ENCODE results near the gene CHRM2. TPM values are rescaled to one million over a fixed set of nuclear protein-coding genes. Genes with fewer than 3 reads are reported as not detected.

Gene CHRM2
- total RNA-seq, 1 donor from 2014 or later, result not detected

- intact Hi-C loops (cut with micrococcal nuclease), result no loop called here
These were observed 26.3 kb downstream of the CHRM2 start for GRCh38 chr7:136894789-136895188.

DNA sequence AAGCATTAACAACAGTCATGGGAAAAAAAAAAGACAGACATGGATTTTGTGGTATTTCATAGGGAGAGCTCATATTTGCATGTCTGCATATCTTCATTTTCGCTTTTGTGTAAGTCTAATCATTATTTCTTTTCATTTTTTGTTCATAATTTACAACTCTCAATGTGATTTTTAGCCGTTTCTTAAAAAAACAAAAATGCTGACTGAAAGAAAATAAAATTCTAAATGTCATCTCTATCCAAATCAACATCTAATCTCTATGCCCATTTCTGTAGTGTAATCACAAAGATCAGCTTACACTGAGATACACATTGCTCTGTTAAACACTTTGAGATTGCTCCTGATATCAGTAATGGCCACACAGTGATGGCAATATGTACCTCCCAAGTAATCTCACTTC is 29.2 kb downstream of the CHRM2 start:
- intact Hi-C loops (cut with micrococcal nuclease), result no loop called here

- intact Hi-C loops (cut with micrococcal nuclease), result no loop called here
These were observed 31.6 kb downstream of the CHRM2 start for GRCh38 chr7:136900005-136900404.

- intact Hi-C loops (cut with micrococcal nuclease), result no loop called here
These were observed 42.3 kb downstream of the CHRM2 start for GRCh38 chr7:136910771-136911170.

DNA sequence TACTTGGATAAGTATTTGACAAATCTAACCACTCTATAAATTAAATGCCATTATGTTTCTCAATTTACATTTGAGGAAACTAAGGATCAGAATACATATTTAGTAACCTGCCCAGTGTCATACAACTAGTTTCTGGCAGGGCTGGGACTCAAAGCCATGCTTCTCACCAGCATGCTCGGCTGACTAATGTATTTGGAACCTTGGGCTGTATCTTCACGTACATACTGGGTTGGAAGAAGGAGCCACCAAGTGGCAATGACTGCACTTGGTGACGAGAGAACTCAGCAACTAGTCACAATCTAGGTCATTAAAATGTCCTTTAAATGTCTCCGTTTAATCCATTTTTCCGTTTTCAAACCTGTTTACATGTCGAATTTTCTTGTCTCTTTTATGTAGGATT is 42.9 kb downstream of the CHRM2 start:
- intact Hi-C loops (cut with micrococcal nuclease), result no loop called here

DNA sequence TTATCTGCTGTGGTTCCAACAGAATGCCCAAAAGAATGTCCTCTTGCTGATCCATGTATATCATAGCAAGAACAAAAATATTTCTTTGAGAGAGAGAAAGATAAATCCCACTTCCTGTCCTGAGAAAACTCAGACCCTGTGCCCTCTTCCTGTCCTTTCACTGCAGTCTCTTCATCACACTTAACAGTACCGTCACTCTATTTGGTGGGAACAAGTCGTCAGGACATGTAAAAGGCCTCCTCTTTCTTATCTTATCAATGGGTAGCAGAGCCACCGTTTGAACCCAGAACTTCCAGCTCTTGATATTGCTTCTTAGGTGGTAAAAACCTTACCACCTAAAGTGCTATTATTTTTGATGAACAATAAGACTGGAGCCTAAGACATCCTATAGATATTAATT is 43.9 kb downstream of the CHRM2 start:
- intact Hi-C loops (cut with micrococcal nuclease), result no loop called here

DNA sequence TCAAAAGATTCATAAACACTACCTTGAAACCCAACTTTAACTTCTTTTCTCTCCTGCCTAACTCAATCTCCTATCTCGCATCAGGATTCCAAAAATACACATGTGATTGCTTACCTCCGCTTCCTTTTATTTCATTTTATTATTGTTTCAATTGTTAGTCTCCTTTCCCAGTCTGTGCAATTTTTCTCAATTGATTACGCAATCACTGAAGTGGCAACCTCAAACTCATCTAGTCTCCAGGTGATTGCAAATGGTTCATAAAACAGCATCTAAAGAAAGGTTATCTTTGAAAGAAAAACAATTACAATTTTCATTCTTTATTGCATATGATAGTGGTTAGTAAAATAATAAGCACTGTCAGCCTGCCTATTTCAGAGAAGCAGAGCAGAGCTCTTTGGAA is 45.6 kb downstream of the CHRM2 start:
- intact Hi-C loops (cut with micrococcal nuclease), result no loop called here

DNA sequence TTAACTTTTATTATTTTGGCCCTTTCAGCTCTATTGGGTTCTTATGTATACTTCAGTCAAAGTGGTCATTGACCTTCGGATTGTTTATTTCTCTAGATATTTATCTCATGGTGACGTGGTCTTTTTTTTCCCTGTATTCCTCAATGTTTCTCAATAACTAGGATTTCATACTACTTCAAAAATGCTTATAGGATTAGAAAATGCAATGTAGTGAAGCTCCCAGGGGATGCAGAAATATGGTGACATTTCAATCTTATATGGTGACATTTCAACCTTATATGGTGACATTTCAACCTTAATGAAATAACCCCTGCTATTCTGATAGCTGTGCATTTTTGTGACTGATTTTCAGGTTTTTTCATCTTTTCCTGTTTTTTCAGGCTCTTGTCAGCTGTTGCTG is 51.4 kb downstream of the CHRM2 start:
- intact Hi-C loops (cut with micrococcal nuclease), result no loop called here

- intact Hi-C loops (cut with micrococcal nuclease), result no loop called here
These were observed 54.7 kb downstream of the CHRM2 start for GRCh38 chr7:136923111-136923667.

- intact Hi-C loops (cut with micrococcal nuclease), result no loop called here
These were observed 56.6 kb downstream of the CHRM2 start for GRCh38 chr7:136925044-136925443.

DNA sequence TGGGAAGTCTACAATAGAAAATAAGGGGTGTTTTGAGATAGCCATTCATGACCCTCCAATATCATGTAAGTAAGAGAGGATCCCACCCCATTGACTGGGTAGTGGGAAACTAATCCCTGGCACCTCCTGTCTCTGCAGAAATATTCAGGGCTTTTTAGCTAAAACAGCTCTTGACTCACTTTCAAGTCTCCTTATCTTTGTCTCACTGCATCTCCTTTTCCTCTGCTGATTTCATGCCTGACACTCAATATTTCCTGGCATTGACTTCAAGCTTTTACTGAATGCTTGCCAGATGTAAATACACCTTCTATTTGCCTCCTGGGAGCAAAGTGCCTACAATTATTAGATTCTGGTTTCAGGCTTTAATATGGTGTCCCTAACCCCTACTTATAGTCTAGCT is 57.1 kb downstream of the CHRM2 start:
- intact Hi-C loops (cut with micrococcal nuclease), result no loop called here

DNA sequence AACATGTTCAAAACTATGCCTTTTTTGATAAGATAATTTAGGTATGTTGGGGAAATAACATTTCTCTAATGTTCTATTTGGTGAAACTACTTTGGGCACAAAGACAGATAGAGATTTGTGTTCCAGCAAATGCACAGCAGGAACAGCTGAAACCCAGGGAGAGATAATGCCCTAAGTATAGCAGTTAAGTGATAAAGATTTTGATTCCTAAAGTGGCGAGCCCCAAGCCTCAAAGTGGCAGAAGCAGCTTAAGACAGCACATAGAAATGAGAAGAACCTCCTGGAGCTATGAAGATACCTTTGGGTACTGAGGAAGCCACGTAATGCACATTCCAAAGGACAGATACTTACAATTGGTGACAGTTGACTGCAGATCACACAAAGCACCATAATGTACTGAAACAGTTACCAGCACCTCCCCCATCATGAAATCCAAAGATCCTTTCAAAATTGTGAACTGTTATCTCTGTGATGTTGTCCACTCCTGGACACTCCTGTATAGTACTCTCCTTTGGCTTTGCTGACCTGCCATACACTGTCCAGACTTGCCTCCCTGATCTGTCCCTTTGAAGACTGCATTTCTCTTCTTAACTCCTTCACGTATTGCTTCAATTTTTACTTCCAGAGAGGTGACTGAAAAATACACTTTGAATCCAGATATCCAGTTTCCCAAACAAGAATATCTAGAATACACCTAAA is 62.9 kb downstream of the CHRM2 start:
- intact Hi-C loops (cut with micrococcal nuclease), result no loop called here

DNA sequence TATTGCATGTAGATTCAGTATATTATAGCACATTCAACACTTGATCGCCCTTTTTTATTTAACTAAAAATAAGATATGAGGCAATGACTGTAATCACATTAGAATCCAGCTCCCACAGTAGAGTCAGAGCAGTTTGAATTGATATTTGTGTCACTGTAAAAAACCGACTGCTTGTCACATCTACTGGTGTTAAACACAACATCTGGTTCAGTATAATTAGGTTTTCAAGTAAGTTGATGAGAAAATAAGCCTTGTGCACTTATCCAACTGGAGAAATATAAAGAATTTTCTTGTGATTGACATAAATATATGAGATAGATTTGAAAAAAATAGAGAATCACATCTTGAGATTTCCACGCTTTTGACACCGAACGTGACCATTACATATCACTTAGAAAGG is 69.0 kb downstream of the CHRM2 start:
- intact Hi-C loops (cut with micrococcal nuclease), result no loop called here

DNA sequence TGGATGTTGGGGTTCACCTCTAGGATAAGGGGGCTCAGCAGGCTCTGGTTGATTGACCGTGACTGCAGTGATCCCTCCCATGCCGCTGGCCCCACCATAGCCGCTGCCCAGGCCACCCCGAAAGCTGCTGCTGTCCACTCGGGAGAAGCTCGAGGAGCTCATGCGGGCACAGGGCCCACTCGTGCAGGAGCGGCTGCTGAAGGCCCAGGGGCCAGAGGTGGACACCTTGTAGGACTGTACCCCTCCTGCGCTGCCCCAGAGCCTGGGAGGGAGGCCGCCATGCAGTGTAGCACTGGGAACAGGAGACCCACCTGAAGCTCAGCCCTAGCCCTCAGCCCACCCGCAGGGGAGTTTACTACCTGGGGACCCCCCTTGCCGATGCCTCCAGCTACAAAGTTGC is 70.0 kb downstream of the CHRM2 start:
- intact Hi-C loops (cut with micrococcal nuclease), result no loop called here

DNA sequence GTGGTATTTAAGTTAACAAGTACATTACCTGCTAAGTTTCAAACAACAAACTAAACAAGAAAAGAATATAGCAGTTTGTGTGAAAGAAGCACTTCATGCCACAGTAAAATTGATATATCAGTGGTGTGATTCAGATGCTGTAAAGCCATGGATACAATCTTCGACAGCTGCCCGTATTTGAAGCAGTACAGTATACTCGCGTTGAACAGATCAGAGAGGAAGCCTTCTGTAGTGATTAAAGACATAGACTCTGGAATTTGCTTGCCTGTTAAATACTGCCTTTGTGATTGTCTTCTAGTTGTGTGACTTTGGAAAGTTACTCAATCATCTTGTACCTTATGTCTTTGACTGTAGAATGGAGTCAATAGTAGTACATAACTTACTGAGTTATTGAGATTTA is 71.7 kb downstream of the CHRM2 start:
- intact Hi-C loops (cut with micrococcal nuclease), result no loop called here

GRCh38 chr7:136940917-136941316 is 72.5 kb downstream of the CHRM2 start:
- intact Hi-C loops (cut with micrococcal nuclease), result no loop called here

DNA sequence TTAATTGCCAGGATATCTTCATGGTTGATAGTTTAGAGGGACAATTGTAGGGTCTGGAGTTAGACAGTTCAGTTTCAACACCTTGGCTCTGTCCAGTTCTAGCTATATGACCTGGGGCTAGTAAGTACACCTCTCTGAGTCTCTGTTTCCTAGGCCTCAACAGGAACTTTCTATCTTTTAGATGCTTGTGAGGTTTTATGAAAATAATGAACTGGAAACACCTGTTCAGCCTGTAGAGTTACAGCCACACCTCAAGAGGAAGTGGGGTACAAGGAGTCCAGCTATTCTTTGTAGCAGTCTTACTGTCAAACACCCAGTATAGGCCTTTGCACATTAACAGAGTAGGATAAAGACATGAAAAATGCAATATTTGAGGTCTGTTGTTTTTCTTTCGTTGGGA is 73.4 kb downstream of the CHRM2 start:
- intact Hi-C loops (cut with micrococcal nuclease), result no loop called here

DNA sequence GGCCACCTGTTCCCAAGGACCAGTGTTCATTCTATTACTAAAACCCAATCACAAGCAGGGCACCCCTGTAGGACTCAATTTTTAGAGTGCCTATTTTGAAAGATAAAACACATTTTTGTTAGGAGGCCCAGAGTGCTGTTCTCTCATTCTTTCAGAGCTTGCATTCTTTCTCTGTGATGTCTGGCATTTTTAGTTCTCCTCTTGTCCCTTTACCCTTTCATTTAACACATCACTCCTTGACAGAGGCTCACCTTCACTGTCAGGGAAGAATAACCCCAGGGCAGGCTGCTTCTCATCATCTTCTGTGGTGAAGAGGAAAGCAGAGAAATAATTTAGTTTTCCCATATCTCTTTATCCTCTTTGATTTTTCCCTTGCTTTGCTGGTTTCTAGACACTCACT is 73.9 kb downstream of the CHRM2 start:
- intact Hi-C loops (cut with micrococcal nuclease), result no loop called here

DNA sequence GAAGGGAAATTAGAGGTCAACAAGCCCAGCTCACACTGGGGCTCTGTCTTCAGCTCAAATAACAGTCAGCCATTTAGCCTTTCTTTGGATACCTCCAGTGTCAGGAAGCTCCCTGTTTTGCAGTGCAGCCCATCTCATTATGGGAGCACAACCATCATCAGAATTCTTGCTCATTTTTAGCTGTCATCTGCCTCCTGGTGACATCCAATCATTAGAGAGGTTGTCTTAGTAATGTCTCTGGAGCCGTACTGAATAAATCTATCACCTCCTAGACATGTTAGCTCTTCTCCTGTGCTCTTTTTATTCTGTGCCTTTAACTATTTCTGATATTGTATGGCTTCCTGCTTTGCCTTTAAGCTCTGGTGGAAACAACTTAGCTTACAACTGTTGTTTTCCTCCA is 74.5 kb downstream of the CHRM2 start:
- intact Hi-C loops (cut with micrococcal nuclease), result no loop called here

DNA sequence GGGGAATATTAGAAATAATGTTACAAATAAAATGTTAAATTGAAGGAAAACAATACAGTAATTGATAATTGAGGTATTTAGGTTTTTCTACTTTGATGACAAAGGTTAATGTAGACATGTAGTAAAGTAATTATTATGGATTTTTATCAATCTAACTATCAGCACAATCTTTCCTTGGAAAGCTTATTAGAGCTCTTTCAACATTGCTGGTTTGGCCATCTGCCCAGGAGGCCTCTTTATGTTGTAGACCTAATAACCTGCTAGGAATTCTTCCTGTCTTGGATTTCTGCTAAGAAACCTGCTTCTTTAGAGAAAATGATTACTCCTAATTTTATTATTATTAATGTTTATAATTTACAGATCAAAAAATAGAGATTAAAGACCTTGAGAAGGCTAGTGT is 78.9 kb downstream of the CHRM2 start:
- intact Hi-C loops (cut with micrococcal nuclease), result no loop called here

DNA sequence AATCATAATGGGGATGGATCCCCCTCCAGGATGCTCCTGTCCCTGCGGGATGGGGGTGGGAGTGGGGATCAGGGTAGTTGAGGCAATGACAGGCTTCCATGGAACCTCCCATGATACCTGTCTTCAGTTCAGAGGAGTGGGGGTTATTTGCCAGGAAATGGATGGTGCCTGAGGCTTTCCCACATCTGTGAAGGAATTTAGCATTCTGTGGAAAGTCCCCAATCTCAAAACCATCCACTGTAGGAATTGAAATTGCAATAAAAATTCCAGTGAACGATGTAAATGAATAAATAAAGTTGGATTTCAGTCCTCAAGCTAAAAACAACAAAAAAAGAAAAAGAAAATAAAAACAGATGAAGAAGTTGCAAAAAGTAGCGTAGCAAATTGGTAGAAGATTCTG is 81.9 kb downstream of the CHRM2 start:
- intact Hi-C loops (cut with micrococcal nuclease), result no loop called here

DNA sequence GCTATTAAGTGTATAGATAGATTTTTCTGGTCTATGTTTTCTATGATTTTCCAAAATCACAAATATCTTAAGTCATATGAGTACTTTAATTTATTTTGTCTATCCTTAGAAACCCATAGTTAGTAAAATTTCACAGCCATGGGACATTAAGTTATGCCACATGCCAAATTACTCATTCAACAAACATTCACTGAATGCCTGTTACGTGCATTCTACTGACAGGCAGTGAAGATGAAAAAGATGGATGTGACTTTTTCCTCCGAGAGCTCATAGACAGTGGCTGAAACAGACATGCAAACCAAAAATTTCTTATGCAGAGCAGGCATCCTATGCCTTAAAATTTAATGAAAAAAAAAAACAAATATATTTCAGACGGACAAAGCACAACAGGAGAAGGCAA is 84.9 kb downstream of the CHRM2 start:
- intact Hi-C loops (cut with micrococcal nuclease), result no loop called here

GRCh38 chr7:136956232-136956631 is 87.8 kb downstream of the CHRM2 start:
- intact Hi-C loops (cut with micrococcal nuclease), result no loop called here

DNA sequence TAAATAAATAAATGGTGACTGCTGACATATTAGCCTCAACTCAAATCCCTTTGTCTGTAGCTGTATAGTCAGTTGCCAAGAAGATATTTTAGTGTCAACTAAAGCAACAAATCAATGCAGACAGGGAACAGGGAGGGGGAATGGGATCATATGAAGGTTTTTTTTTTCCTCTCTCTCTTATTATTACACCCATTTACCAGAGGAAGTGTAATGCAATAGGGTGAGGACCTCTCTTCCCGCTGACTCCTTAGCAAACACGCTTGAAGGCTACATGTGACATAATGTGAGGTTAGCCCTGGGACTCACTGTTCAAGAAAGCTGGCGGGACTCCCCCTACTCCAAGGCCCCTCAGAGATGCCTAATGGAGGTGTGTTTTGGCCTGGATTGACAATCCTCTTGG is 88.2 kb downstream of the CHRM2 start:
- intact Hi-C loops (cut with micrococcal nuclease), result no loop called here
